Activated CD4-positive, alpha-beta memory T cell treated with anti-CD3 and anti-CD28 coated beads, Interleukin-2, amount 10 ng/mL, durations not matched to agents 7 days and 5 days (primary cell): ENCODE data around the gene NOL4L. TPM values are rescaled to one million over a fixed set of nuclear protein-coding genes. Genes with fewer than 3 reads are reported as not detected.
"Not testable (repeated sequence)": the region's sequence is repeated elsewhere in the genome, so short reads cannot be mapped to it uniquely, and the experiment has no call there.

ENCODE experiments used
- CTCF ChIA-PET: fragments of 350-600 bp; sonication (Branson Sonifier 250); formaldehyde crosslinking; loops from one replicate; lab custom pipeline; 2021; ENCODE audit warnings: antibody characterized with exemption, inconsistent platforms; lab: Charles Lee
- POLR2A ChIA-PET: fragments of 350-600 bp; sonication (Branson Sonifier 250); formaldehyde crosslinking; loops from one replicate; lab custom pipeline; 2021; ENCODE audit warnings: antibody characterized with exemption; lab: Charles Lee
- DNase-seq: peaks from one replicate; pipeline ENCODE4 v3.0.0-alpha.2; 2020
- H3K27ac Mint-ChIP-seq: one replicate; pipeline ENCODE4 v1.8.0; 2021; ENCODE audit warnings: mild to moderate bottlenecking, mixed read lengths
- H3K27me3 Mint-ChIP-seq: one replicate; pipeline ENCODE4 v1.8.0; 2021; ENCODE audit warnings: mixed read lengths
- H3K36me3 Mint-ChIP-seq: one replicate; pipeline ENCODE4 v1.8.0; 2021; ENCODE audit warnings: low read depth, mixed read lengths
- H3K4me1 Mint-ChIP-seq: one replicate; pipeline ENCODE4 v1.8.0; 2021; ENCODE audit warnings: mixed read lengths
- H3K4me3 Mint-ChIP-seq: one replicate; pipeline ENCODE4 v1.8.0; 2021; ENCODE audit warnings: mild to moderate bottlenecking, mixed read lengths
- H3K9me3 Mint-ChIP-seq: one replicate; pipeline ENCODE4 v1.8.0; 2021; ENCODE audit warnings: mixed read lengths
- total RNA-seq, 2 experiments: library from RNA; stranded (reverse); gene quantifications; one replicate each; pipeline ENCODE4 v1.2.3, GENCODE V29; 2021

NOL4L gene
- total RNA-seq, 2 experiments from 2014 or later = 17.1 to 19.1 TPM

- ChIA-PET POLR2A (no interaction called here), CTCF (no interaction called here)
- Mint-ChIP-seq H3K27ac (no peak overlapping the region), H3K4me3 (peak overlapping the region; percentile 44), H3K27me3 (peaks cover 24% of the 10 kb centered on the region), H3K36me3 (peaks cover 3% of the 10 kb centered on the region), H3K4me1 (peaks cover 24% of the 10 kb centered on the region), H3K9me3 (no peaks in the 10 kb centered on the region)
- peak; percentile 23 for DNase-seq
Measured at GRCh38 chr20:32582659-32583580, 2.2 kb downstream of the NOL4L start.

DNA sequence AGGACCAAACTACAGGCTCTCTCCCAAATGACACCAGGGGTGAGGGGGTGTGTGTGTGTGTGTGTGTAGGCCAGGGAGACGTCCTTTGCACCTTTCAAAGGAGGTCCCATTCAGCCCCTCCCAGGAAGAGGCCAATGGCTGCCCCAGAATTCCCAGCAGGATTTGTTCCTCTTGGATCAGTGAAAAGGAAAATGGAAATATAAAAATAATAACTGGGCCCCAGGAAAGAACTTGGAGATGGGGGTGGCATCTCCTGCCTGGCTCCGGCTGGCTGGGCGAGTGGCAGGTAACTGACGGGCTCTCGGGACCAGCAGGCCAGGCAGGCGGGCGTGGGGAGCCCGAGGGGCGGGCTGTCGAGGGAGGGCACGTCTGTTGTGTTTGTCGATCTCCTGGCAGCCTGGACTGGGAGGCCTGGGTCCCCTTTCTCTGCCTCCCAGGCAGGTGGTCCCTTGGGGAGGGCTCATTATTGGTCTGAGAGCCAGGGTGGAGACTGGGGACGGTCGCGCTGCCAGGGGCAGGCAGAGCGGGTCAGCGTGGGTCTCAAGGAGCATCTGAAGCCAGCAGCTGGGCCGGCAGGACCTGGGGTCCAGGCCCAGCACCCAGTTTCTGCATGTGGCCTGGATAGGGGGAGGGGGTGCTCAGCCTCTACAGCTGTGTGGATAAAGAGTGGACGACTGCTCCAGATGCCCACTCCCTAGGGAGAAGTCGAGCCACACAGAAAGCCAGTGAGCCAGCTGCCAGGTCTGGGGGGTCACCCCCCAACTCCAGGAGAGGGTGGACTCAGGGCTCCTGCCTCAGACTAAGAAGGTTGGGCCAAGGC lies 3.1 kb downstream of the NOL4L start:
- DNase-seq = no peak
- Mint-ChIP-seq H3K4me1 (peaks cover 27% of the 10 kb centered on the region), H3K27ac (no peak overlapping the region), H3K27me3 (peaks cover 15% of the 10 kb centered on the region), H3K9me3 (no peaks in the 10 kb centered on the region), H3K36me3 (peaks cover 3% of the 10 kb centered on the region), H3K4me3 (peak overlapping the region; percentile 44)
- POLR2A ChIA-PET = interaction anchor here (1.2 kb wide), 1 partner anchor 46 kb away, joined by 4 read pairs; no protein-coding TSS in a partner anchor
- CTCF ChIA-PET = no interaction called here

DNA sequence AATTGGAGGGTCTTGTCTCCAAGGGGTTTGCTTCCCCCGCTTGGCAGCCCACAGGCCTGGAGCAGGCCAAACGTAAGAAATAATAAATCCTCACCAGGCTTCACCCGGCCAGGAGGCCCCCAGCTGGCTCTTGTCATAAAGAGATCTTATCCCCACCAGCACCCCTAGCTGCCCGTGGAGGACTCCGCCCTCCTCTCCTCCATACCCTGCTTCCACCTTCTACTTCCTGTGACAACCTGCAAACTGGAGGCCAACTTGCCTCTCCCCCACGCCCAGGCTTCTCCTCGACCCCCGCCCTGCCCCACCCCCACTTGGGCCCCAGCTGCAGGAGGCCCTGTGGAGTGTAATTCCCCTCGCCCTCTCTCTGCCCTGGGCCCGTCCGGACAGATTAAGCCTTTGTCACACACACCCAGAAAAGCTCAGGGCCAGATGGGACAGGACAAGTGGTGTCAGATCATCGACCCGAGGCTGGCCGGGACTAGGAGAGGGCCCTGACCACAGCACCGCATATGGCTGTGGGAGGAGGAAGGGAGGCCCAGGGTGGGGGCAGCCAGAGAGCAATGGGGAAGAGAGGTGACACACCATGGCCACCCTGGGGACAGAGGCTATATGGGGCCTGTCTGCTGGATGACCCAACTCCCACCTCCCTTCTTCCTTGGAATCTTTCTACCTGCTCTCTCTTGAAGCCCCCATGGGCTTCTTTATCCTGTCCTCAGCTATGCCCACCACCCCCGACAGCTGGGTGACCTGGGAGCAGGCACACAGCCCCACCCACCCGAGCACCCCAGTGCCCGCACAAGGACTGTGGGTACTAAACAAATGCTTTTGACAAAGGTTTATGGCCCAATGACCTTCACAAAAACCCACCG lies 3.9 kb downstream of the NOL4L start:
- H3K9me3 Mint-ChIP-seq = no peaks in the 10 kb centered on the region

GRCh38 chr20:32580219-32580969 lies 4.7 kb downstream of the NOL4L start:
- no peaks in the 10 kb centered on the region for H3K9me3 Mint-ChIP-seq
- no peak overlapping the region for H3K4me3 Mint-ChIP-seq
- CTCF ChIA-PET = interaction anchor here (0.7 to 1.0 kb wide), 2 partner anchors 46 to 49 kb away, joined by 3 read pairs; no protein-coding TSS in a partner anchor
- H3K27me3 Mint-ChIP-seq = no peaks in the 10 kb centered on the region
- POLR2A ChIA-PET = interaction anchor here (1.2 kb wide), 1 partner anchor 44 kb away, joined by 4 read pairs; no protein-coding TSS in a partner anchor
- DNase-seq = no peak
- H3K36me3 Mint-ChIP-seq = no peaks in the 10 kb centered on the region
- peaks cover 20% of the 10 kb centered on the region for H3K4me1 Mint-ChIP-seq
- no peak overlapping the region for H3K27ac Mint-ChIP-seq

More for the DNA sequence above, 3.9 kb downstream of the NOL4L start:
- H3K27ac Mint-ChIP-seq = no peak overlapping the region
- POLR2A ChIA-PET = interaction anchor here (1.2 kb wide), 1 partner anchor 45 kb away, joined by 4 read pairs; no protein-coding TSS in a partner anchor
- peaks cover 27% of the 10 kb centered on the region for H3K4me1 Mint-ChIP-seq
- peak; percentile 20 for DNase-seq
- peaks cover 3% of the 10 kb centered on the region for H3K36me3 Mint-ChIP-seq
- CTCF ChIA-PET = interaction anchor here (0.7 to 1.0 kb wide), 2 partner anchors 47 to 50 kb away, joined by 3 read pairs; no protein-coding TSS in a partner anchor
- H3K27me3 Mint-ChIP-seq = peaks cover 6% of the 10 kb centered on the region
- H3K4me3 Mint-ChIP-seq = peak overlapping the region; percentile 41

- Mint-ChIP-seq H3K9me3 (no peaks in the 10 kb centered on the region), H3K27ac (no peak overlapping the region), H3K4me3 (no peak overlapping the region), H3K36me3 (no peaks in the 10 kb centered on the region), H3K4me1 (peaks cover 20% of the 10 kb centered on the region), H3K27me3 (no peaks in the 10 kb centered on the region)
- DNase-seq = no peak
- CTCF ChIA-PET = no interaction called here
- POLR2A ChIA-PET = interaction anchor here (1.3 kb wide), 1 partner anchor 44 kb away, joined by 4 read pairs; no protein-coding TSS in a partner anchor
Measured at GRCh38 chr20:32578840-32579390, 6.2 kb downstream of the NOL4L start.

DNA sequence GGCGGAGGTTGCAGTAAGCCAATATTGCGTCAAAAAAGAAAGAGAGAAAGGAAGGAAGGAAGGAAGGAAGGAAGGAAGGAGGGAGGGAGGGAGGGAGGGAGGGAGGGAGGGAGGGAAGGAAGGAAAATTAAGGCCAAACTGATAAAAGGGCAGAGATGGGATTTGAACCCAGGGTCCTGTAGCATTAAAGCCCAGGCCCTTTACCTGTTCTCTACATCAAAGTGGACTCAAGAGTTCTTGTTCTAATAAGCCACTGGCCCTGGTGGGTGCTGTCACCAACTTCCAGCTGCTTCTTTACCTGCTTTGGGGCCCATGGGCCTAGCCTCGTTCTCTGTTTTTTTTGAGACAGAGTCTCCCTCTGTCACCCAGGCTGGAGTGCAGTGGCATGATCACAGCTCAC lies 7.1 kb downstream of the NOL4L start:
- H3K27ac Mint-ChIP-seq, H3K9me3 Mint-ChIP-seq, H3K4me3 Mint-ChIP-seq, DNase-seq, CTCF ChIA-PET, H3K27me3 Mint-ChIP-seq, POLR2A ChIA-PET, H3K36me3 Mint-ChIP-seq: not testable (repeated sequence)
- peaks cover 20% of the 10 kb centered on the region for H3K4me1 Mint-ChIP-seq

DNA sequence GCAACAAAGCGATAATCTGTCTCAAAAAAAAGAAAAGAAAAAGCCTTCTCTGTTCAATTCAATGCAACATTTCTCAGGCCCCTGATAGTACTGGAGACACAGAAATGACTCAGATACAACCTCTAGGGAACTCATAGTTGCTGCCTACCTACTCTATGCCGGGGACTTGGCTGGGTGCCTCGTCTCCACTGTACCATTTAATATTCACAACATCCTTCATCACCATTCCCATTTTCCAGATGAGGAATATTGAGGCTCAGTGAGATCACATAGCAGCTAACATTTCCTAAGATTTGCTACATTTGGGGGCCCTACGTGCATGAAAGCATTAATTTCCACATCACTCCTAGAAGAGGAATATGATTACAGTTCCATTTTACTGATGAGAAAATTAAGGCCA lies 7.5 kb downstream of the NOL4L start:
- H3K27me3 Mint-ChIP-seq = no peaks in the 10 kb centered on the region
- ChIA-PET CTCF (no interaction called here), POLR2A (no interaction called here)
- no peak for DNase-seq
- peaks cover 20% of the 10 kb centered on the region for H3K4me1 Mint-ChIP-seq
- H3K9me3 Mint-ChIP-seq = no peaks in the 10 kb centered on the region
- no peak overlapping the region for H3K27ac Mint-ChIP-seq
- no peak overlapping the region for H3K4me3 Mint-ChIP-seq
- H3K36me3 Mint-ChIP-seq = no peaks in the 10 kb centered on the region

GRCh38 chr20:32577023-32577422 lies 8.1 kb downstream of the NOL4L start:
- H3K4me1 Mint-ChIP-seq = peaks cover 16% of the 10 kb centered on the region
- H3K36me3 Mint-ChIP-seq = no peaks in the 10 kb centered on the region
- H3K9me3 Mint-ChIP-seq = no peaks in the 10 kb centered on the region
- ChIA-PET POLR2A (no interaction called here), CTCF (no interaction called here)
- DNase-seq = no peak
- no peak overlapping the region for H3K4me3 Mint-ChIP-seq
- no peak overlapping the region for H3K27ac Mint-ChIP-seq
- H3K27me3 Mint-ChIP-seq = no peaks in the 10 kb centered on the region

GRCh38 chr20:32576560-32576959 lies 8.6 kb downstream of the NOL4L start:
- ChIA-PET CTCF (interaction anchor here (0.6 kb wide), 1 partner anchor 62 kb away, joined by 3 read pairs; no protein-coding TSS in a partner anchor), POLR2A (no interaction called here)
- H3K27me3 Mint-ChIP-seq = no peaks in the 10 kb centered on the region
- no peak overlapping the region for H3K4me3 Mint-ChIP-seq
- H3K27ac Mint-ChIP-seq = no peak overlapping the region
- no peak for DNase-seq
- H3K9me3 Mint-ChIP-seq = no peaks in the 10 kb centered on the region
- peaks cover 11% of the 10 kb centered on the region for H3K4me1 Mint-ChIP-seq
- no peaks in the 10 kb centered on the region for H3K36me3 Mint-ChIP-seq

DNA sequence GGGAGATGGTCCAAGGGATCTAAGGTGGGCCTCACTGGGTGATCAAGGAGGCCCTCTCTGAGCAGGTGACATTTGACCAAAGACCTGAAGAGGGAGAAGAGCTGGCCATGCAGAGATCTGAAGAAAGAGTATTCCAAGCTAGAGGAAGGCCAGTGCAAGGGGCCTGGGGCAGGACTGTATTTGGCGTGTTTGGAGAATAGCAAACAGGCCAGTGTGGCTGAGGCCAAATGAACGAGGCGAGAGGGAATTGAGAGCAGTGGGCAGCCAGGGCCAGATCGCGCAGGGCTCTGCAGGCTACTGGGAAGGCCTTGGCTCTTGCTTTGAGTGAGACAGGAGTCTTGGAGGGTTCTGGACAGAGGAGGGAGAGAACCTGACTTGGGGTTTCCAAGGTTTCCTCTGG lies 9.3 kb downstream of the NOL4L start:
- CTCF ChIA-PET = interaction anchor here (0.6 kb wide), 1 partner anchor 62 kb away, joined by 3 read pairs; no protein-coding TSS in a partner anchor
- H3K36me3 Mint-ChIP-seq = no peaks in the 10 kb centered on the region
- DNase-seq = no peak
- H3K9me3 Mint-ChIP-seq = no peaks in the 10 kb centered on the region
- POLR2A ChIA-PET = no interaction called here
- no peaks in the 10 kb centered on the region for H3K27me3 Mint-ChIP-seq
- H3K4me3 Mint-ChIP-seq = no peak overlapping the region
- H3K27ac Mint-ChIP-seq = no peak overlapping the region
- H3K4me1 Mint-ChIP-seq = peaks cover 4% of the 10 kb centered on the region

GRCh38 chr20:32575227-32575581 lies 9.9 kb downstream of the NOL4L start:
- peaks cover 4% of the 10 kb centered on the region for H3K4me1 Mint-ChIP-seq
- no peak for DNase-seq
- CTCF ChIA-PET = no interaction called here
- H3K9me3 Mint-ChIP-seq = no peaks in the 10 kb centered on the region
- H3K27me3 Mint-ChIP-seq = no peaks in the 10 kb centered on the region
- H3K27ac Mint-ChIP-seq = no peak overlapping the region
- H3K36me3 Mint-ChIP-seq = no peaks in the 10 kb centered on the region
- POLR2A ChIA-PET = interaction anchor here (0.6 kb wide), 1 partner anchor 21 kb away, joined by 3 read pairs; no protein-coding TSS in a partner anchor
- no peak overlapping the region for H3K4me3 Mint-ChIP-seq
